PFSK-1 (cell line): ENCODE measurements around the gene SP2.

ENCODE experiments used
- FOXP2 ChIP-seq: optimal IDR thresholded peaks from 2 replicates; pipeline ENCODE3; 2011; ENCODE audit warnings: borderline replicate concordance, control low read depth, inconsistent platforms; ENCODE audit not compliant: insufficient read depth; ENCODE audit errors: extremely low read length, extremely low read depth
- POLR2AphosphoS5 ChIP-seq: IDR thresholded peaks from 2 replicates; pipeline ENCODE4 v1.6.1; 2012; ENCODE audit warnings: low read depth, mild to moderate bottlenecking, control low read depth, low read length, moderate library complexity
- REST ChIP-seq, 2 experiments: IDR thresholded peaks; 2 replicates each; pipeline versions ENCODE4 v1.6.1 to v1.8.0; 2011 to 2012; ENCODE audit warnings: low read depth in 2 of 2, low read length in 2 of 2, control low read depth in 1 of 2, inconsistent platforms in 1 of 2, mild to moderate bottlenecking in 1 of 2, moderate library complexity in 1 of 2; ENCODE audit not compliant: insufficient read depth in 1 of 2
- SIN3A ChIP-seq: IDR thresholded peaks from 2 replicates; pipeline ENCODE4 v1.6.1; 2012; ENCODE audit warnings: mild to moderate bottlenecking, low read length, moderate library complexity, borderline replicate concordance; ENCODE audit not compliant: insufficient read depth
- TAF1 ChIP-seq: IDR thresholded peaks from 2 replicates; pipeline ENCODE4 v1.6.1; 2012; ENCODE audit warnings: low read length, control low read depth, borderline replicate concordance; ENCODE audit not compliant: insufficient read depth

Gene SP2

GRCh38 chr17:47897561-47897960, 1.5 kb downstream of the SP2 start:
- no peak for TF ChIP-seq FOXP2

- TF ChIP-seq TAF1: no peak
- TF ChIP-seq POLR2AphosphoS5: no peak
- no peak for TF ChIP-seq SIN3A
- no peak for TF ChIP-seq FOXP2
- no peak for TF ChIP-seq REST (IDR thresholded peaks at IDR 0.05; ENCODE audit: insufficient read depth in 1 of 2, low read depth in 2 of 2, low read length in 2 of 2)
These were observed 2.2 kb downstream of the SP2 start for GRCh38 chr17:47898241-47898640.

- TF ChIP-seq REST (IDR thresholded peaks at IDR 0.05; ENCODE audit: insufficient read depth in 1 of 2, low read depth in 2 of 2, low read length in 2 of 2) (no peak), FOXP2 (no peak), SIN3A (no peak), POLR2AphosphoS5 (no peak), TAF1 (no peak)
These were observed 3.6 kb downstream of the SP2 start for GRCh38 chr17:47899643-47900042.

- TF ChIP-seq TAF1 (no peak), POLR2AphosphoS5 (no peak), SIN3A (no peak), FOXP2 (no peak), REST (IDR thresholded peaks at IDR 0.05; ENCODE audit: insufficient read depth in 1 of 2, low read depth in 2 of 2, low read length in 2 of 2) (no peak)
These were observed 5.4 kb downstream of the SP2 start for GRCh38 chr17:47901423-47901822.

GRCh38 chr17:47902039-47902744, 6.2 kb downstream of the SP2 start:
- TF ChIP-seq REST (IDR thresholded peaks at IDR 0.05; ENCODE audit: insufficient read depth in 1 of 2, low read depth in 2 of 2, low read length in 2 of 2) (no peak), FOXP2 (no peak), TAF1 (no peak), POLR2AphosphoS5 (no peak), SIN3A (no peak)
